Endothelial cell (in vitro differentiated cells): ENCODE measurements around the gene ITPKB. TPM values are rescaled to one million over a fixed set of nuclear protein-coding genes. Genes with fewer than 3 reads are reported as not detected.

ENCODE experiments used
- DNase-seq: peaks from one replicate; pipeline ENCODE4 v3.0.0; 2021; ENCODE audit warnings: low spot score
- H3K27ac Mint-ChIP-seq: one replicate; pipeline ENCODE4 v1.8.0; 2021; ENCODE audit warnings: mixed read lengths, inconsistent platforms; ENCODE audit not compliant: unreplicated experiment
- H3K27me3 Mint-ChIP-seq: one replicate; pipeline ENCODE4 v1.8.0; 2021; ENCODE audit warnings: mild to moderate bottlenecking, moderate library complexity, mixed read lengths, inconsistent platforms; ENCODE audit not compliant: unreplicated experiment
- H3K36me3 Mint-ChIP-seq: one replicate; pipeline ENCODE4 v1.8.0; 2021; ENCODE audit warnings: mild to moderate bottlenecking, low read depth, mixed read lengths, inconsistent platforms; ENCODE audit not compliant: unreplicated experiment
- H3K4me1 Mint-ChIP-seq: one replicate; pipeline ENCODE4 v1.8.0; 2021; ENCODE audit warnings: mild to moderate bottlenecking, mixed read lengths, inconsistent platforms; ENCODE audit not compliant: unreplicated experiment
- H3K4me3 Mint-ChIP-seq: one replicate; pipeline ENCODE4 v1.8.0; 2021; ENCODE audit warnings: mild to moderate bottlenecking, mixed read lengths, inconsistent platforms; ENCODE audit not compliant: unreplicated experiment
- H3K9me3 Mint-ChIP-seq: one replicate; pipeline ENCODE4 v1.8.0; 2021; ENCODE audit warnings: mixed read lengths, inconsistent platforms; ENCODE audit not compliant: unreplicated experiment
- CTCF ChIP-seq: fragments of 200-600 bp; sonication (generic); IDR thresholded peaks from one replicate; pipeline ENCODE4 v1.5.0; 2021; ENCODE audit warnings: antibody characterized with exemption; ENCODE audit not compliant: unreplicated experiment
- total RNA-seq: library from RNA; stranded (reverse); fragmentation: NEBNext Ultra II Directional; extraction: Animal tissue kit (Norgen Biotek cat#: 25700); gene quantifications from one replicate; pipeline ENCODE4 v1.2.1, GENCODE V29; 2021; ENCODE audit not compliant: unreplicated experiment

The ITPKB gene
- total RNA-seq, 1 donor from 2014 or later = 144 TPM

GRCh38 chr1:226596531-226597165 is 142.4 kb downstream of the ITPKB start:
- Mint-ChIP-seq H3K9me3 (no peaks in the 10 kb centered on the region), H3K4me3 (no peak overlapping the region), H3K27me3 (peaks cover 8% of the 10 kb centered on the region), H3K27ac (no peak overlapping the region), H3K4me1 (peaks cover 10% of the 10 kb centered on the region), H3K36me3 (peaks cover 6% of the 10 kb centered on the region)
- TF ChIP-seq CTCF = no peak
- DNase-seq = no peak

DNA sequence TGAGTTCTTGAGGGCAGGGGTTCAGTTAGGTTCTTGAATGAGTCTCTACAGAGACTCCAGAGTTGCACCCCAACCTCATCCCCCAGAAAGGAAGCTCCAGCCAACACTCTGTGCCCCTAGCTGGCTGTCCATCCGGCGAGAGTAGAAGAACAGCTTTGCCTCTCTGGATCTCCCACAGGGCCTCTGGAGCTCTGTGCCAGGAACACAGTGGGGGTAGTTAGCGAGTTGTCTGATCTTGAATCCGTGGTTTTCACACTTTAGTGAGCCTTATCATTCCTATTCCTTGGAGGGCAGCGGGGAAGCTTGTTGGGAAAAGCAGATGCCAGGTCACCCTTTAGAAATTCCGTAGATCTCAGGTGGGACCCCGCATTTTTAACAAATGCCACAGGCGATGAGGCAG is 145.5 kb downstream of the ITPKB start:
- DNase-seq = no peak
- no peak overlapping the region for H3K4me3 Mint-ChIP-seq
- peaks cover 10% of the 10 kb centered on the region for H3K4me1 Mint-ChIP-seq
- no peak overlapping the region for H3K27ac Mint-ChIP-seq
- H3K9me3 Mint-ChIP-seq = no peaks in the 10 kb centered on the region
- peaks cover 11% of the 10 kb centered on the region for H3K27me3 Mint-ChIP-seq
- peaks cover 6% of the 10 kb centered on the region for H3K36me3 Mint-ChIP-seq
- TF ChIP-seq CTCF = no peak

DNA sequence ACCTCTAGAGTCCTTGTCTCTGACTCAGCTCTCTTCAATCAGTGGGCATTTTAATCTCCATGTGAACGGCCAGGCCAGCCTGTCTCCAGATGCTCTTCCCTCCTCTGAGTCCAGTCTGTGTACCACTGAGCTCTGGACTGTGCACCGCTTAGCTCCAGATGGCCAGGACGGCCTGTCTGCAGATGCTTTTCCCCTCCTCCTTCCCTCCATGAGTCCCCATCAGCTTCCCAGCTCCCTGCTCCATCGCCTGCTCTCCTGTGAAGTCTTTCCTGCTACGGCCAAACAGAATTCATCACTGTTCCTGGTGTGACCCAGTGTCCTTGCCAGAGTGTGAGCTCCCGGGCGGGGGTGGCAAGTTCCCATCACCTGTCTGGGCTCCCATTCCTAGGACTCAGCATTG is 148.5 kb downstream of the ITPKB start:
- Mint-ChIP-seq H3K4me3 (no peak overlapping the region), H3K36me3 (peaks cover 5% of the 10 kb centered on the region), H3K4me1 (peaks cover 7% of the 10 kb centered on the region), H3K27me3 (peaks cover 14% of the 10 kb centered on the region), H3K27ac (no peak overlapping the region), H3K9me3 (no peaks in the 10 kb centered on the region)
- no peak for TF ChIP-seq CTCF
- no peak for DNase-seq

- no peak overlapping the region for H3K27ac Mint-ChIP-seq
- H3K9me3 Mint-ChIP-seq = no peaks in the 10 kb centered on the region
Observed at GRCh38 chr1:226589008-226589733, 149.9 kb downstream of the ITPKB start.

More at GRCh38 chr1:226589008-226589733, 149.9 kb downstream of the ITPKB start:
- Mint-ChIP-seq H3K4me3 (no peak overlapping the region), H3K4me1 (no peaks in the 10 kb centered on the region), H3K36me3 (no peaks in the 10 kb centered on the region), H3K27me3 (peaks cover 14% of the 10 kb centered on the region)
- TF ChIP-seq CTCF = no peak
- no peak for DNase-seq
